Measurements from ENCODE around the gene ERCC4.

ERCC4 gene

DNA sequence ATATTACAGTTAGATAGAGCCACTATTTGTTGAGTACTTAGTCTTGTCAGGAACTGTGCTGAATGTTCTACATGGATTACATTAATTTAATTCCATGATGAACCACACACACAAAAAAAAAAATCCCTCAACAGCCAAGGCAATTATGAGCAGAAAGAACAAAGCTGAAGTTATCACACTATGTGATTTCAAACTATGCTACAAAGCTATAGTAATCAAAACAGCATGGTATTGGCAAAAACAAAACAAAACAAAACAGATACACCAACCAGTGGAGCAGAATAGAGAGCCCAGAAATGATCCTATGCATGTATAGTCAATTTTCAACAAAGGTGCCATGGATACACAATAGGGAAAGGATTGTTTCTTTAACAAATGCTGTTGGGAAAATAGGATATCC, 8.1 kb upstream of the ERCC4 start:
- DNase-seq, result no peak

DNA sequence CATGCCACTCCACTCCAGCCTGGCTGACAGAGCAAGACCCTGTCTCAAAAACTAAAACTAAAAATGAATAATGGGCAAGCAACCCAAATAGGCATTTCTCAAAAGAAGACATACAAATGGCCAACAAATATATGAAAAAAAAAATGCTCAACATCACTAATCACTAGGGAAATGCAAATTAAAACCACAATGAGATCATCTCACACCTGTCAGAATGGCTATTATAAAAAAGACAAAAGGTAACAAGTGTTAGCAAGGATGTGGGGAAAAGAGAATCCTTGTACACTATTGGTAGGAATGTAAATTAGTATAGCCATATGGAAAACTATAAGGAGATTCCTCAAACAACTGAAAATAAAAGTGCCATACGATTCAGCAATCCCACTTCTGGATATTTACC, 7.1 kb upstream of the ERCC4 start:
- DNase-seq, result no peak

DNA sequence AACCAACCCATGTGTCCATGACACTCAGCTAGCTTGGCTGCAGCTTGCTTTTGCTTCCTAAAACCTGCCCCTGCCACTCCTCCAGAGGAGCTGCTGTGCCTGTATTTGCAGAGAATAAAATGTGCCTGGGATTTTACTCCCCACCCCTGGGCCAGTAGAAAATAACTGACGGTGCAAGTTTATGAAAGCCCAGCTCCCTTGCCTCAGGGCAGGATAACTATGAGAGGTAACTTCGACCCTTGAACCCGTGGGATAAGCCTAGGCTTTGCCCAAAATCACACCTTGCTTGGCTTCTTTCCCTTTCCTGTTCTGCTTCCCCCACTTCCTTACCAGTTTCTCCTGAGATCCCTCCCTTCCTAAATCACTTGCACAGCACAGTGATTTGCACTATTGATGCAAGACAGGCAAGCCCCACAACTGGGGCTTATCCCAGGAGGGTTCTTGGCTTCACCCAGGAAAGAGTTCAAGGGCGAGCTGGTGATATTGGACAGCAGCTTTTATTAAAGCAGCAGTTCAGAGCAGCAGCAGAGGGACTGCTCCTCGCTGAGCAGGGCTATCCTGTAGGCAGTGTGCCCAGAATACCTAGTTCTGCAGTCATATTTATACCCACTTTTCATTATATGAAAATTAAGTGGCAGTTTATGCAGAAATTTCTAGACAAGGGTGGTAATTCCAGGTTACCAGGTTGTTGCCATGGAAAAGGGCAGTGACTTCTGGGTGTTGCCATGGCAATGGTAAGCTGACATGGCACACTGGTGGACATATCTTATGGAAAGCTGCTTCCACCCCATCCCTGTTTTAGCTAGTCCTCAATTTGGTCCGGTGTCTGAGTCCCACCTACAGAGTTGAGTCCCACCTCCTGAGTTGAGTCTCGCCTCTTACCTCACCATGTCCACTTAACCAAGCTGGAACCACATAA, 6.3 kb upstream of the ERCC4 start:
- no peak for DNase-seq

DNA sequence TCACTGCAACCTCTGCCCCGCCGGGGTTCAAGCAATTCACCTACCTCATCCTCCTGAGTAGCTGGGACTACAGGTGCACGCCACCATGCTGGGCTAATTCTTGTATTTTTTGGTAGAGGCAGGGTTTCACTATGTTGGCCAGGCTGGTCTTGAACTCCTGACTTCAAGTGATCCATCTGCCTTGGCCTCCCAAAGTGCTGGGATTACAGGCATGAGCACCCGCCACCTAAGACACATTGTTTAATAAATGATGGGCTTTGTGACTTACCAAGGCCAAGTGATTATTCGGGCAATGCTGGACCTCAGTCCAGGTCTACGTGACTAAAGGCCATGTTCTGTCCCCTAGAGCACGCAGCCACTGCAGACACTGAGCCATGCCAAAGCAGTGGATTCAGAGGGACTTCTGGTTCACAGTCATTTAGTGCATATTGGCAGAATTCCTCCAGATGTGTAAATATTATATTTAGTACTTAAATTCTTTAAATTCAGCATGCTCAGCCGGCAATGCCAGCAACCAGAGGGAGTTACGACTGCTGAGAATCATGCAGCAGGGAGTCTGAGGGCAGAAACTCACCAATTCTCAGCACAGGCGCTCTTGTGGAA, 4.8 kb upstream of the ERCC4 start:
- DNase-seq, result no peak

DNA sequence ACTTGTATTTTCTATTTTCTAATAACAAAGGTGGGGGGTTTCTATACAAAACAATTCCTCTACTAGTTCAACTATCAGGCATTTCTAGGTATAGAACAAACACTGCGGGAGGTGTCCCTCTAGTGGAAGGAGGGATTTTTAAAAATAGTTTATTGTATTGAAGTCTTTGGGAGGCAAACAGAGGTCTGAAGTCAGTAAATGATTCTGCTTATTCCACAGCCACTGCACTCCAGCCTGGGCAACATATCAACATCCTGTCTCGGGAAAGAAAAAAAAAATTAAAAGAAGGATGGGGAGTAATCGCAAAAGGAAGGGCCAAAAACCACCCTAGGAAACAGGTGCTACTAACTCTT, 648 bp upstream of the ERCC4 start:
- peak; percentile 88 for DNase-seq

DNA sequence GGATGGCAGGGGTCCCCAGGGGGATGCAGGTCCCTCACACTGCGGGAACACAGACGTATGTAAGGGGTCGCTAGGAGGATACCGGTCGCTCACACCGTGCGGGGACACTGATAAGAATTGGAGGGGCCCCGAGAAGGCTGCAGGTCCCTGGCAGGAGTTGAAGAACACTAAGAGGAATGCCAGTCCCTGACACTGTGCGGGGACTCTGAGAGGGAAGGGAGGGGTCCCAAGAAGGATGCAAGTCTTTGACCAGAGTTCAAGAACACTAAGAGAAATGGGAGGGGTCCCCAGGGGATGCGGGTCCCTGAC, 510 bp downstream of the ERCC4 start:
- DNase-seq, result no peak

DNA sequence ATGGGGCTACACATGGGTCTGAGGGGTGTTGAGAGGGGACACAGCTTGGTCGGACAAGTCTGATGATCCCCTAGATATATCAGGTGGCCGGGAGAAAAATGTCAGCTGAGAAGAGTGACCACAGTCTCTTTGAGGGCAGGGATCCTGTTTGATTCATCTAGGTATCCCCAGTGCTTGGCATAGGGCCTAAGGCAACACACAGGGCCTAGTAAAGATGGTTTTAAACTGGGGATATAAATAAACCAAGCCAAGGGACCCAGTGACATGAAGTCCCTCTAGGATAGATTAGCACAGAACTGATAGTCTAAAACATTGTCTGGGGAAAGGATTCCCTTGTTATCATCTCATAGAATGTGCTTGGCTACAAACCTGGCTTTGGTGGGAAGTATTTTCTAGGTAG, 1.4 kb downstream of the ERCC4 start:
- DNase-seq, result no peak

DNA sequence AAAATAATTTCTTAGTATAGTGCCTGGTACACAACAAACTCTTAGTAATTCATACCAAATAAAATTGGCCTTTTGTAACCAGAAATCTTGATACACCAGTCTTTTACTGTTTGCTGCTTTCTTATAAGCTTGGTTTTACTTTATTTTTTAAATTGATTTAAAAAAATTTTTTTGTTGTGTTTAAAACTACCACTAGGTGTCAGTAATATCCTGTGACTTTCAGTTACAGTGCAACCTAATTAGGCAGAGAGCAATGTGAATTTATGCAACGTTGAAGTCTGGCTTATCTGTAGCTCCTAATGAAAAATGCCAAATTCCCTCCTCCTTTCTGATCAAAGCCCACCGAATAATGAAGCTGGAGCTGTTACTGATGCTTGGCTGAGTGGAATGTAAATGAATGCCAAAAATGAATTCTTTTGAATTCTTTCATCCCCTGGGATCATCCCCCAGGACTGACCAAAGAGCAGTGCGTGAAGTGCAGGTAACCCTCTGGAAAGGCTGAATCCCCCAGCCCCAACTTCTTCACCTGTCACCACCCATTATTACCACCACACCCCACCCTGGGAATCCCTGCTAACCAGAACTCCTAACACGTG, 3.8 kb downstream of the ERCC4 start:
- peak; percentile 71 for DNase-seq

DNA sequence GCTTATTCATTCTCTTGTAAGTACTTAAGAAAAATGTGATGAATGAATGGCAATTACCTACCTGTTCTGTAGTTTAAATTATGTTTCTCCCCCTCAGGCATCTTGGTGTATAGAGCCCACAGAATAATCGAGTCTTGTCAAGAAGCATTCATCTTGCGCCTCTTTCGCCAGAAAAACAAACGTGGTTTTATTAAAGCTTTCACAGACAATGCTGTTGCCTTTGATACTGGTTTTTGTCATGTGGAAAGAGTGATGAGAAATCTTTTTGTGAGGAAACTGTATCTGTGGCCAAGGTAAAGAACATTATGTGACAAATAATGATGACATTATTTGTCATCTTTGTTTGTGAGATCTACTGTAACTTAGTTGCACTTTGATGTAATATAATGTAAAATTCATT, 6.5 kb downstream of the ERCC4 start:
- no peak for DNase-seq

DNA sequence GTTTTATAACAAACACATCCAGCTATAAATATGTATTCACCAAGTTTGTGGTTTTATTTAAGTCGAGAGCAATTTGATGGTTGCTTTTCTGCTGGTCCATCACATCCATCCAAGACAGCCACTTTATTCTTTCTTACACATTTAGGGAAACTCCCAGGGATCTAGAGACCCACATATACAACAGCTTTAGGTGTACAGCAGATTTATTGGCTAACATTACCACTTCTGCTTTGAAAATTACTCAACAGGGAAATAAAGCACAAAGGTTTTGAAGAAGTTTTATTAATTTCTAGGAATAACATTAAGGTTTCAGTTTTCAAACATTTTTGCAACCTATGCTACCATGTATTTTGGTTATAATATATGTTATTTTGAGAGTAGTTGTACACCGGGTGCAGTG, 6.9 kb downstream of the ERCC4 start:
- no peak for DNase-seq

DNA sequence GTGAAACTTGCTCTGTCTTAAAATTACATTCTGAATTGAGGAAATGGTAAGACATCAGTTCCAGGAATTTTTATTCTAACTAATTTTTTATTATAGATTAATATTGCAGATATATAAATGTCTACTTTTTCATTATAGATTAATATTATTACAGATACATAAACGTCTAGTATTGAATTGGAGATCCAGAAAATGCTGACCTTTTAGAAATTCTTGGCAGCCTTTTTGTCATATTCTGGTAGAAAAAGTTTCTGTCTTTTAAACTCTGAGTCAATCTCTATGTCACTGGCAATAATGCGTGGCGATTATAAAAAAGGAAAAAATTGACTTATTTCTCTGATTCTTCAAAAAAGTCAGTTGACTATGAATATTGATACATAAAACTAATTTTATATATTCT, 8.7 kb downstream of the ERCC4 start:
- DNase-seq, result no peak

DNA sequence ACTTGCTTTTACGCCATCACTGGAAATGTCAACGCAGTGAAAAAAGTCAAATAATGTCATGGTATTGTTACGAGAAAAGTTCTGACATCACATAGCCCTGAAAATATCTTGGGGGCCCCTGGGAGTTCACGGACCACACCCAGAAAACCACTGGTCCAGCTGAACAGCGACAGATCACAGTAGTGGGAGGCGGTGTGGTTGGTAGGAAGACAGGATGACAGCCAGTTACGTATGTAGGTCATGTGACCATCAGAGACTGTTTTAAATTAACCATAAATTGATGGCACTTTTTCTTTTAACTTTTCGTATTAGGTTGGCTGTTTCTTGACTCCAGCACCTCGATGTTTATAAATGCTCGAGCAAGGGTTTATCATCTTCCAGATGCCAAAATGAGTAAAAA, 11.9 kb downstream of the ERCC4 start:
- DNase-seq, result no peak

DNA sequence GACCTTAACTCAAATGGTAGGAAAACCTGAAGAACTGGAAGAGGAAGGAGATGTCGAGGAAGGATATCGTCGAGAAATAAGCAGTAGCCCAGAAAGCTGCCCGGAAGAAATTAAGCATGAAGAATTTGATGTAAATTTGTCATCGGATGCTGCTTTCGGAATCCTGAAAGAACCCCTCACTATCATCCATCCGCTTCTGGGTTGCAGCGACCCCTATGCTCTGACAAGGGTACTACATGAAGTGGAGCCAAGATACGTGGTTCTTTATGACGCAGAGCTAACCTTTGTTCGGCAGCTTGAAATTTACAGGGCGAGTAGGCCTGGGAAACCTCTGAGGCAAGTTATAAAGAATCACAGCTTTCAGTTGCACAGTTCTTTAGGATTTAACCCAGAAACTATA, 15.5 kb downstream of the ERCC4 start:
- DNase-seq, result no peak

DNA sequence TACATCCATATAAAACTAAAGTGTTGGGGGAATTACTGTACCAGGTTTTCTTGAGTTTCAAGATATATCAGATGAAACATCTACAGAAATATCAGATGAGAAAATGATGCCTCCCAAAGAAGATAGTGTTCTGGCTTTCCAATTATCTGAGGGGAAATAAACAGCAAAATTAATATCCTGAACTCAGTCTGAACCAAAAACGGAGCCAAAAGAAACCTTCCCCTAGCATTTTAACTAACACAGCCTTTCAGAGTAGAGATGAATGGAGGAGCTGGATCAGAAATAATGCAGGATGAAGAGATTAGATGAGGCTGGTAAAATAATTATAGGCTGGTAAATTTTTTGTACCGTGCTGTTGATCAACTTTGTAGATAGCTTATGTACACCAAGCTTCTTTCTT, 16.2 kb downstream of the ERCC4 start:
- DNase-seq, result no peak

DNA sequence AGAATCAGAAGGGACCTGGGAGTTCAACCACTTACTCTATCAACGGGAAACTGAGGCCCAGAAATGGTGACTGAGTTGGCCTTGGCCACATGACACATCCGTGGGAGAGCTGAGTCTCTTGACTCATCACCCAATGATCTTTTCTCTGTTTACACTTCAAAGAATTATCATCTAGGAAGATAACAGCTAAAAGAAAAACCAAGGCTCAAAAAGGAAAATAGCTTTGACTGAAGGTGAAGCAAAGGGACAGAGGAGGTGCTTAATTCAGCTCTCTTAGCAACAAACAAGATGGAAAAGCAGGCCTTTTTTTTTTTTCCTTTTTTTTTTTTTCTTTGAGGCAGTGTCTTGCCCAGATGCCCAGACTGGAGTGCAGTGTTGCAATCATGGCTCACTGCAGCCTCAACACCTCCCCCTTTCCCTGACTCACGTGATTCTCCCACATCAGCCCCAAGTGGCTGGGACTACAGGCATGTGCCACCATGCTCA, 16.7 kb downstream of the ERCC4 start:
- DNase-seq, result peak; percentile 40

DNA sequence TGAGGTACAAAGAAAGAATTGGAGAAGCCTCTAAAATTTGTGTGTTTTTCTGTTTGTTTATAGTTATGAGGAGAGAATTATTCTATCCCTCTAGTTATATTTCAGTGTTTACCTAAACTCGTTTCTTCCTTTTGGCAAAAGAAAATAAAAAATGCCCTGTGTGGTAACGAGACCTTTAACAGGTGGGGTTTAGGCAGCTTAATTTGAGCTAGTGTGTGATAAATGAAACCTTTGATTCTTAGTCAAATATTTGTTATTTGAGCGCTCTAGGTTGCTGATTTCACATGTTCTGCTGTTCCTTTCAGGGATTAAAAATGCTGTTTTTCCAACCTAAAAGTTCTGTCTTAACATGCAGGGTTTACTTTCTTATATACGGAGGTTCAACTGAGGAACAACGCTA, 17.5 kb downstream of the ERCC4 start:
- DNase-seq, result no peak

DNA sequence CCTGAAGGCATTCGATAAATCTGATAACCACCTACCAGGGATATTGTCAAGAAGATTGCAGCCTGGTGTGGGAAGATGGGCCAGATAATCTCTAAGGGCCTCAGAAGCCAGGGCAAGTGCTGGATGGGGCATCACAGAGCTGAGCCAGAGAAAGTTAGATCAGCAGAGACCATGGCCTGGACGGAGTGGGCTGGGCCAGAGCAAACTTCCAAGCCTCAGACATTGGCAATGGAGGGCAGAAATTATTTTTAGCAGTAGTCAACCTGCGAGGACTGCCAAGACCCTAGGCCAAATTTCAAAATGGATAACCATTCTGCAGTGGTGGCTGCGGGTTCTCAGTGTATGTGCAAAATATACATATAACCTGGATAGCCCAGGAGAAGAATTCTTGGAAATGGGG, 18.5 kb downstream of the ERCC4 start:
- DNase-seq, result no peak

DNA sequence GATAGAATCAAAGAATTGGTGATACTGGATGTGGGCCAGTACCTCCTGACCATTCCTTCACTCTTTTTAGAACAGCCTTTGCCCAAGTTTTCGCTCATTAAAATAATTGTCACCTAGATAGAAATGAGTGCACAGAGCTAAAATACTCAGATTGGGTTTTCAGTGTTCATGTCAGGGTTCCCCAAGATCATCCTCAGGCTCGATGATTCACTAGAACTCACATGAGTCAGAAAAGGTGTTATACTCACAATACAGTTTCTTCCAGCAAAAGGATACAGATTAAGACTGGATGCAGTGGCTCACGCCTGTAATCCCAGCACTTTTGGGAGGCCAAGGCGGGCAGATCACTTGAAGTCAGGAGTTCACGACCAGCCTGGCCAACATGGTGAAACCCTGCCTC, 19.9 kb downstream of the ERCC4 start:
- no peak for DNase-seq

DNA sequence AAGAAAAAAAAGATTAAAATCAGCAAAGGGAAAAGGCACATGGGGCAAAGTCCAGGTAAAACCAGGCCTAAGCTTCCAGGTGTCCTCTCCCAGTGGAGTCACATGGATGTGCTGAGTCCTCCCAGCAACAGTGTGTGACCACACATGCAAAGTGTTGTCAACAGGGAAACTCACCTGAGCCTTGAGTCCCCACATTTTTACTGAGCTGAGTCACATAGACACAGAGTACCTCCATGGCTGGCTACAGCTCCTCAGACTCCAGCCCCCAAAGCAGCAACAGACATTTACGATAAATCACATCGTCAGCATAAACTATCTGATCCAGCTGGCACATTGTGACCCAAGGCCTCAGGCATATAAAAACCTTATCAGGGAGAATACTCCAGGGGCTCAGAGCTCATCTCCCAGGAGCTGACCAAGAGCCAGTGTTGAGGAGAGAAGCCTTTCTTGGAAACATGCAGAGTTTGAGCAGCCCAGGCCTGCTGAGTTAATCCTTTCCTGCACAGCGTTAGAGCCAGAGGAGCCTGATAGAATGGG, 20.5 kb downstream of the ERCC4 start:
- no peak for DNase-seq

DNA sequence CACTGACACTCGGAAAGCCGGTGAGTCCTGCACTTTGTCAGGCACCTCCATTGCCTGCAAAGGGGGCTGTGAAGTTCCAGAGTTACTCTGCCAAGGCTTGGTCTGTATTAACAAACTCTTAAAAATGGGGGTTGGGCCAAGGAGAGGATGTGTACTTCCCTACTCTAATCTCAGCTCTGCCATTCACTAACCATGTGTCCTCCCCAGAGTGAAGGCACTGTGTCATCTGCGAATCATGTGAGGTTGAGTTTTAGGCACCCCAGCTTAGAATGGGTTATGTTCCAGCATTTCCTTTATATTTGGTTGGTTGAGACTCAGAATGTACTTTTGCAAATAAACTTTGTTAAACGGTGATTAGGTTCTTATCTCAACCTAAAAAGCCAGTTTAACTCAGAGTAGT, 24.9 kb downstream of the ERCC4 start:
- no peak for DNase-seq

DNA sequence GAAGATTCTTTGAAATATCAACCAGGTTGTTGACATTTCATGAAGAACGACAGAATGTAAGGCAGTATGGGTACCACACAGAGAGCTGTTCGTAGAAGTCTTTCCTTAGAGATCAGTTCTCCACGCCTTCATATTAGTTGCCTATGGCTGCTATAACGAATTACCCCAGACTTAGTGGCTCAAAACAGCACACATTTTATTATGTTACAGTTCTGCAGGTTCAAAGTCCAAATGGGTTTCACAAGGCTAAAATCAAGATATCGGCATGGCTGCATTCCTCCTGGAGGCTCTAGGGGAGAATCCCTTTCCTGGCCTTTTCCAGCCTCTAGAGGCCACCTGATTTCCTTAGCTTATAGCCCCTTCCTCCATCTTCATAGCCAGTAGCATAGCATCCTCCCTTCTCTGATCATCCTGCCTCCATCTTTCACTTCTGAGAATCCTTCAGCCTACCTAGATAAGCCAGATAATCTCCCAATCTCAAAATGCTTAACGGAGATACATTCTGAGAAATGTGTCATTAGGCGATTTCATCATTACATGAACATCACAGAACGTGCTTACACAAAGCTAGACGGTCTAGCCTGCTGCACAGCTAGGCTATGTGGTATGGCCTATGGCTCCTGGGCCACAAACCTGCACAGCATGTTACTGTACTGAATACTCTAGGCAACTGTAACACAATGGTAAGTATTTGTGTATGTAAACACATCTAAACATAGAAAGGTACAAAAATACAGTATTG, 26.0 kb downstream of the ERCC4 start:
- no peak for DNase-seq

DNA sequence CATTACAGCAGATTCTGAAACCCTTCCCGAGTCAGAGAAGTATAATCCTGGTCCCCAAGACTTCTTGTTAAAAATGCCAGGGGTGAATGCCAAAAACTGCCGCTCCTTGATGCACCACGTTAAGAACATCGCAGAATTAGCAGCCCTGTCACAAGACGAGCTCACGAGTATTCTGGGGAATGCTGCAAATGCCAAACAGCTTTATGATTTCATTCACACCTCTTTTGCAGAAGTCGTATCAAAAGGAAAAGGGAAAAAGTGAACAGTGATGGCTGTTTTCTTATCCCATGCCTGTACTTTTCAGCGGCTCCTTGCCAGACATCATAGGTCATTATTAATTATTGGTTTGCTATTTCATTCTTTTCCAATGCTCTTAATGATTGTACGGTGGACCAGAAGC, 28.1 kb downstream of the ERCC4 start:
- DNase-seq, result no peak

DNA sequence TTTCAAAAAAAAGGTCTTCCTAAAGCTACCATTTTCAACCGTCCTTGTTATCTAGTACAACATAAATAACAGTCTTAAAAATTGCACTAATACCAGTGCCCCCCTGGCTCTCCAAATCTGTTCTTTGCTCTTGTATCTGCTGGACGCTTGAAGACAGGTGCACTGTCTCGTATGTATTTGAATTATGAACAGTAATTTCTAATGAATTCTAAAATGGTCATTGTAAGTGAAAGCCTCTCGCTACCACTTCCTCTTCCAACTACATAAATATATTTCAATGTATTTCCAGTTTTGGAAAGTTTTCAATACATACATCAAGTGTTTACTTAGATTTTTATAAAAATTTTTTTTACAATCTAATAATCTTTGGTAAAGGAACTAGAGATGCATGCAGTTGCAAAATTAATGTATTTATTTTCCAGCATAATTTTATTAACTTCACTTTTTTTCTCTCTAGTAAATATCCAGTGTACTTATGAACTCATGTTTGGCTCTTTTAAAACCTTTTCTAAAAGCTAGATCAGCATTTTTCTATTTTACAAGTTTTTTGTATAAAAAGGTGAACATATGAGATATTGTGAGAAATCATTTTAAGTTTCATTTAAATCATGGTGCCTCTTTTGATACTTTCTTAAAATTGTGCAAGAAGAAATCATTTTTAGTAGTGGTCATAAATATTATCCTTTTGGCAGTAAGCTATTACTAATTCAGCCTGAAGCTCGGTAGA, 31.0 kb downstream of the ERCC4 start:
- no peak for DNase-seq

All from NCI-H2171 treated with DMSO at 0.1 percent for 48 hours (cell line).